ENCODE results near the gene DNAJC7.

DNAJC7 gene

GRCh38 chr17:42052346-42052877, 35.2 kb upstream of the DNAJC7 start:
- H3K4me1 ChIP-seq, result no peaks in the 10 kb centered on the region
- H3K27me3 ChIP-seq, result no peaks in the 10 kb centered on the region
- H3K36me3 ChIP-seq, result no peaks in the 10 kb centered on the region
- H3K9me3 ChIP-seq, result no peaks in the 10 kb centered on the region
- no peak for DNase-seq
- no peak overlapping the region for H3K4me3 ChIP-seq (ENCODE audit: low read depth, low read length)
- TF ChIP-seq, protein P1, sequence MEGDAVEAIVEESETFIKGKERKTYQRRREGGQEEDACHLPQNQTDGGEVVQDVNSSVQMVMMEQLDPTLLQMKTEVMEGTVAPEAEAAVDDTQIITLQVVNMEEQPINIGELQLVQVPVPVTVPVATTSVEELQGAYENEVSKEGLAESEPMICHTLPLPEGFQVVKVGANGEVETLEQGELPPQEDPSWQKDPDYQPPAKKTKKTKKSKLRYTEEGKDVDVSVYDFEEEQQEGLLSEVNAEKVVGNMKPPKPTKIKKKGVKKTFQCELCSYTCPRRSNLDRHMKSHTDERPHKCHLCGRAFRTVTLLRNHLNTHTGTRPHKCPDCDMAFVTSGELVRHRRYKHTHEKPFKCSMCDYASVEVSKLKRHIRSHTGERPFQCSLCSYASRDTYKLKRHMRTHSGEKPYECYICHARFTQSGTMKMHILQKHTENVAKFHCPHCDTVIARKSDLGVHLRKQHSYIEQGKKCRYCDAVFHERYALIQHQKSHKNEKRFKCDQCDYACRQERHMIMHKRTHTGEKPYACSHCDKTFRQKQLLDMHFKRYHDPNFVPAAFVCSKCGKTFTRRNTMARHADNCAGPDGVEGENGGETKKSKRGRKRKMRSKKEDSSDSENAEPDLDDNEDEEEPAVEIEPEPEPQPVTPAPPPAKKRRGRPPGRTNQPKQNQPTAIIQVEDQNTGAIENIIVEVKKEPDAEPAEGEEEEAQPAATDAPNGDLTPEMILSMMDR (IDR thresholded peaks at IDR 0.05; ENCODE audit: low read depth, low read length), result no peak

DNA sequence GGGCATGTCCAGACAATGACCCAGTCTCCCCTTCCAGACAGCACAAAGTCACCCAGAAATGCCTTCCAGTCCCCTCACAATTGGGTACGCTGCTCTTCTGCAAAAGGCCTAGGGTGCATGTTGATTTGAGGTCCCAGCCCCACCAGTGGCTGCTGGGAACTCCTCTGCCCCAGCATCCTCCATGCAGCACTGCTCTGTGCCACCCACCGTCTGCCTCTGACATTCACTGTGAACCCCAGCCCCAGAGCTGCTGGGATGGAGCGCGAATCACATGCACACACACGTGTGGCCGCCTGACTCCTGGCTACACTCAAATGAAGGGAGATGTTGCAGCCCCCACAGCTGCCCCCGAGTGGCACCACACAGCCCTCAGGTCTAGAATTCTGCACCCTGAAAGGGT, 34.4 kb upstream of the DNAJC7 start:
- no peaks in the 10 kb centered on the region for H3K4me1 ChIP-seq
- H3K27me3 ChIP-seq, result no peaks in the 10 kb centered on the region
- TF ChIP-seq, protein P1 (IDR thresholded peaks at IDR 0.05; ENCODE audit: low read depth, low read length), result no peak
- no peaks in the 10 kb centered on the region for H3K36me3 ChIP-seq
- no peak for DNase-seq
- H3K9me3 ChIP-seq, result no peaks in the 10 kb centered on the region
- H3K4me3 ChIP-seq (ENCODE audit: low read depth, low read length), result no peak overlapping the region

- TF ChIP-seq, protein P1 (IDR thresholded peaks at IDR 0.05; ENCODE audit: low read depth, low read length), result no peak
- H3K4me1 ChIP-seq, result no peaks in the 10 kb centered on the region
- no peaks in the 10 kb centered on the region for H3K27me3 ChIP-seq
- no peaks in the 10 kb centered on the region for H3K36me3 ChIP-seq
- no peak for DNase-seq
- no peaks in the 10 kb centered on the region for H3K9me3 ChIP-seq
- peak overlapping the region; percentile 76 for H3K4me3 ChIP-seq (ENCODE audit: low read depth, low read length)
Measured at GRCh38 chr17:42051013-42051400, 33.8 kb upstream of the DNAJC7 start.

DNA sequence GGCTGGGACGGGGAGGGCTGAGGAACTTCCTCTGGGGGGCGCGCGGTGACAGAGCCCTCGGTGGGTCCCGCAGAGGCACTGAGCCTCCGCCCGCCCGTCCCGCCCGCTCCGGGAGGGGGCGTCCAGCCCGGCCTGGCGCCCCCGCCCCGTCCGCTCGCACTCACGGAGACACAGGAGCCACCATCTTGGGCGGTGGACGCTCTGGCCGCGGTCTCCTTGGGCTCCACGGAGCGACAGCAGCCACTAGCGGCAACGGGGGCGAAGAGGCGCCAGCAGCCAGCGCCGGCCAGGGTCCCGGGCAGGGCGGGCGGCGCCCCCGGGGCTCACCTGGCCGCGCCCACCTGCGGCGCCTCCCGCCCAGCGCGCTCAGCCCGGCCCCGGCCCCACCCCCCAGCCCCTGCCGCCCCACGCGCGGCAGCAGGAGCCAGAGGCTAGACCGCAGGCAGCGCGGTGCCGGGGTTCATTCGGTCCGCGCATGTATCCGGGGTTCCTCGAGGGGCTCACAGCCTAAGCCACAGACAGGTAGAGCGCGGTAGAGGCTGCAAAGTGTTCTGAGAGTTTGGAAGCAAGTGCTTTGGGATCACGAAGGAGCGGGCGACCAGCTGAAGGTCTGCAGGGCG, 33.3 kb upstream of the DNAJC7 start, which contains the start of gene C17orf113:
Gene C17orf113, minus strand, starts transcription at position 209 of the 620 bp plus-strand sequence. CDS start 7,225 bp downstream, outside the sequence.
- no peaks in the 10 kb centered on the region for H3K9me3 ChIP-seq
- H3K4me3 ChIP-seq (ENCODE audit: low read depth, low read length), result peak within 1 kb of the TSS; percentile 76
- no peaks in the 10 kb centered on the region for H3K4me1 ChIP-seq
- H3K27me3 ChIP-seq, result no peaks in the 10 kb centered on the region
- DNase-seq, result peak; percentile 79
- TF ChIP-seq, protein P1 (IDR thresholded peaks at IDR 0.05; ENCODE audit: low read depth, low read length), result peak; percentile 11; the same call in 1 of the 2 replicates
- H3K36me3 ChIP-seq, result no peaks in the 10 kb centered on the region

- H3K9me3 ChIP-seq, result no peaks in the 10 kb centered on the region
- H3K4me3 ChIP-seq (ENCODE audit: low read depth, low read length), result peak overlapping the region; percentile 76
- DNase-seq, result no peak
- TF ChIP-seq, protein P1 (IDR thresholded peaks at IDR 0.05; ENCODE audit: low read depth, low read length), result no peak
- no peaks in the 10 kb centered on the region for H3K27me3 ChIP-seq
- H3K36me3 ChIP-seq, result no peaks in the 10 kb centered on the region
- no peaks in the 10 kb centered on the region for H3K4me1 ChIP-seq
Measured at GRCh38 chr17:42049834-42050392, 32.7 kb upstream of the DNAJC7 start.

DNA sequence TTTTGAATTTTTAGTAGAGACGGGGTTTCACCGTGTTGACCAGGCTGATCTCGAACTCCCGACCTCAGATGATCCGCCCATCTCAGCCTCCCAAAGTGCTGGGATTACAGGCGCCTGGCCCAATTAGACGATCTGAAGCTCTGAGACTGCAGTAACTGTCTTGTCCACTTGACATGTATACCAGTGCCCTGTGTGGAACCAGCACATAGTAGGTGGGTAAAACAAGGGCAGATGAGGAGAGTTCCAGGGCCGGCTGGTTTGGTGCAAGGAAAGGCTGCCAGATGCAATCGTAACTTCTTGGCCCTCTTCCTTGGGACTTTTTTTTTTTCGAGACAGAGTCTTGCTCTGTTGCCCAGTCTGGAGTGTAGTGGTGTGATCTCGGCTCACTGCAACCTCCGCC, 30.1 kb upstream of the DNAJC7 start:
- H3K36me3 ChIP-seq, result no peaks in the 10 kb centered on the region
- DNase-seq, result no peak
- no peak overlapping the region for H3K4me3 ChIP-seq (ENCODE audit: low read depth, low read length)
- H3K9me3 ChIP-seq, result no peaks in the 10 kb centered on the region
- no peaks in the 10 kb centered on the region for H3K27me3 ChIP-seq
- no peaks in the 10 kb centered on the region for H3K4me1 ChIP-seq
- TF ChIP-seq, protein P1 (IDR thresholded peaks at IDR 0.05; ENCODE audit: low read depth, low read length), result no peak
